Right lung (tissue), 5 donors: ENCODE results near the gene GPR32. TPM values are rescaled to one million over a fixed set of nuclear protein-coding genes. Genes with fewer than 3 reads are reported as not detected.
"Not testable (repeated sequence)": the region's sequence is repeated elsewhere in the genome, so short reads cannot be mapped to it uniquely, and the experiment has no call there.

Experiments used
- DNase-seq, 2 donors: peaks; one replicate each; pipeline ENCODE4 v3.0.0-alpha.2; 2013
- polyA plus RNA-seq, 5 donors: library from polyadenylated mRNA; unstranded; fragments of 120-200 nt; gene quantifications; one replicate each; pipeline versions ENCODE4 v1.2.1 to v1.2.3, GENCODE V29; 2013; ENCODE audit warnings: inconsistent platforms in 1 of 5, low replicate concordance in 1 of 5; ENCODE audit not compliant: insufficient read length in 5 of 5, insufficient read depth in 1 of 5

The GPR32 gene
- polyA plus RNA-seq, 5 donors, result not detected

DNA sequence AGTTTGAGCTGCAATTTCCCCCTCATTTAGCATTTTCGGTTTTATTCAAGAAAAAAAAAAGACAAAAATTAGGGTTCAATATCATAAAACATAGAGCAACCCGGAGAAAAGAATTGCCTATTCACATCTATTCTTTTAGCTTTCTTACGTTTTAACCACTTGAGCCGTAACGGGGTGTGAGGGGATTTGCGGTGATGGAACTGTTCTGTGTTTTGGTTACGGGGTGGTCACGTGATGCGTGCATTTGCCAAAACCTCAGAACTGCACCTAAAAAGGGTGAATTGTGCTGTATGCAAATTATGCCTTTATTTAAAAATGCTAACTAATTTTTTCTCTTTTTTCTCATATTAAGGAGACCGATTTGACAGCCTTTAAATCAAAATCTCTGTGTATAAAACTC lies 25.0 kb upstream of the GPR32 start:
- DNase-seq, result no peak

DNA sequence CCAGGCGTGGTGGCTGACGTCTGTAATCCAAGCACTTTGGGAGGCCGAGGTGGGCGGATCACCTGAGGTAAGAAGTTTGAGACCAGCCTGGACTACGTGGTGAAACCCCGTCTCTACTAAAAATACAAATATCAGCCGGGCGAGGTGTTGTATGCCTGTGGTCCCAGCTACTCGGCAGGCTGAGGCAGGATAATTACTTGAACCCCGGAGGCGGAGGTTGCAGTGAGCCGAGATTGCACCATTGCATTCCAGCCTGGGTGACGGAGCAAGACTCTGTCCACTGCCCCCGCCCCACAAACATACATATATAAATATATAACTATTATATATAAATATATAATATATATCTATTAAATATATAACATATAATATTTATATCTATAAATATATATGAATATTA lies 23.1 kb upstream of the GPR32 start:
- not testable (repeated sequence) for DNase-seq

DNA sequence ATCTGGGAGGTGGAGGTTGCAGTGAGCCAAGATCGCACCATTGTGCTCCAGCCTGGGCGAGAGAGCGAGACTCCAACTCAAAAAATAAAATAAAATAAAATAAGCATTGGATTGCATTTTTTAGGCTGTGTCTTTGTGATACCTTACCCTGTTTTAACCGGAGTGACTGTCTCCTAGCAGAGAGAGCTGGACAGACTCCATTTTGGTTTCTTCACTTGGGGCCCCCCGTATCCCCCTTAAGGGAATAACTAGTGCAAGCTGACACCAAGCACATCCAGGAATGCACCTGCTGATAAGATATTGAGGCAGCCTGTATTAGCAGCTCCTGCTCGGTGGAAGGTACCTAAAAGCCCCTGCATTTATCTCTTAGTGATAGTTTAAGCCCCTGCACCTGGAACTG lies 20.8 kb upstream of the GPR32 start:
- DNase-seq, result no peak

DNA sequence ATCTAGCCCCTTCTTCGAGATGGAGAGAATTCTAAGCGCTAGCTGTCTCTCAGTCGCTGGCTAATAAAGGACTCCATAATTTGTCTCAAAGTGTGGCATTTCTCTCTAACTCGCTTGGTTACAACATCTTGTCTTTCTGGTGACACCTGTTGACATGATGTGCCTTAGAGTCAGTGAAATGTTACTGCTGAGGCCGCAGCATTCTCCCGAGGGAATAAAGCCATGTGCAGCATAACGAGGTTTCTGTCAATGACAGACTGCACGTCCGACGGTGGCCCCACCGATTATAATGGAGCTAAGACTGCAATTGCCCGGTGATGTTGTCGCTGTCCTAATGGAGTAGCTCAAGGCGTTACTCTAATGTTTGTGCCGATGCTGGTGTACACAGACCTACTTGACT lies 20.3 kb upstream of the GPR32 start:
- DNase-seq, result no peak

DNA sequence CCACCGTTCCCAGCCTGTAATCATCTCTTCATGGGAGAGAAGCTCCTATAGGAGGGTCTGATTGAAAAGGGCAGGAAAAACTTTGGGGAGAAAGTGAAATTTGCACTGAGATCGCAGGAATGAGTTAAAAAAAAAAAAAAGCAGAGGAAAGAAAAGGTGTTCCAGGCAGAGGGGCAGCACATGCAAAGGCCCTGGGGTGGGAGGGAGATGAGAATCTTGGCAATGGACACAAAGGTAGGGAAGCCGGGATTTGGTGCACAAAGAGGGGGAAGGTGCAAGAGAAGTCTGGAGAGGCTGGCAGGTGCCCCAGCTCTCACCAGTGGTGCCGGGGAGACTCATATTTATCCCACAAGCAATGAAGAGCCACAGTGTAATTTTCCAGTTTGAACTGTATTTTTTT lies 16.4 kb upstream of the GPR32 start:
- DNase-seq, result no peak

DNA sequence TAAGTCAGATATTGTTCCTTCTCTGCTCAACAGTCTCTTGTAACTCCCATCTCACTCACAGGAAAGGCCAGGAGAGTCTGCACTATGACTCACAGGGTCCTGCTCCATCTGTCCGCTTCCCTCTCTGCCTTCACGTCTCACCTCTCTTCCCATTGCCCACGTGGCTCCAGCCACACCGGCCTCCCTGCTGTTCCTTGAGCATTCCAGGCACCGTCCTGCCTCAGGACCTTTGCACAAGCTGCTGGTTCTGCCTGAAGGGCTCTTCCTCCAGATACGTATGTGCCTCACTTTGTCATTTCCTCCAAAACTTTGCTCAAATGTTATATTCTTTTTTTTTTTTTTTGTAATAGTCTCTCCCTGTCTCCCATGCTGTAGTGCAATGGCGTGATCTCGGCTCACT lies 14.0 kb upstream of the GPR32 start:
- DNase-seq, result not testable (repeated sequence)

DNA sequence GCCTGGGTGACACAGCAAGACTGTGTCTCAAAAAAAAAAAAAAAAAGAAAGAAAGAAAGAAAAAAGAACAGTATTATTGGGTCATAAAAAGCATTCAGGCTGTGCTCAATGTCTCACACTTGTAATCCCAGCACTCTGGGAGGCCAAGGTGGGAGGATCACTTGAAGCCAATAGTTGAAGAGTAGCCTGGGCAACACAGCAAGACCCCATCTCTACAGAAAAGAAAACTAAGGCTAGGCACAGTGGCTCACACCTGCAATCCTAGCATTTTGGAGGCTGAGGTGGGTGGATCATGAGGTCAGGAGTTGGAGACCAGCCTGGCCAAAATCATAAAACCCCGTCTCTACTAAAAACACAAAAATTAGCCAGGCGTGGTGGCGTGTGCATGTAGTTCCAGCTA lies 12.6 kb upstream of the GPR32 start:
- not testable (repeated sequence) for DNase-seq

DNA sequence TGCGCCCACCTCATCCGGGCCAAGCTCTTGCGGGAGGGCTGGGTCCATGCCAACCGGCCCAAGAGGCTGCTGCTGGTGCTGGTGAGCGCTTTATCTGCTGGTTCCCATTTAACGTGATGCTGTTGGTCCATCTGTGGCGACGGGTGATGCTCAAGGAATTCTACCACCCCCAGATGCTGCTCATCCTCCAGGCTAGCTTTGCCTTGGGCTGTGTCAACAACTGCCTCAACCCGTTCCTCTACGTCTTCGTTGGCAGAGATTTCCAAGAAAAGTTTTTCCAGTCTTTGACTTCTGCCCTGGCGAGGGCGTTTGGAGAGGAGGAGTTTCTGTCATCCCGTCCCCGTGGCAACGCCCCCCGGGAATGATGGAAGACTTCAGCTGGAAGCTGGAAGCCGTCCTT lies 11.2 kb upstream of the GPR32 start:
- not testable (repeated sequence) for DNase-seq

DNA sequence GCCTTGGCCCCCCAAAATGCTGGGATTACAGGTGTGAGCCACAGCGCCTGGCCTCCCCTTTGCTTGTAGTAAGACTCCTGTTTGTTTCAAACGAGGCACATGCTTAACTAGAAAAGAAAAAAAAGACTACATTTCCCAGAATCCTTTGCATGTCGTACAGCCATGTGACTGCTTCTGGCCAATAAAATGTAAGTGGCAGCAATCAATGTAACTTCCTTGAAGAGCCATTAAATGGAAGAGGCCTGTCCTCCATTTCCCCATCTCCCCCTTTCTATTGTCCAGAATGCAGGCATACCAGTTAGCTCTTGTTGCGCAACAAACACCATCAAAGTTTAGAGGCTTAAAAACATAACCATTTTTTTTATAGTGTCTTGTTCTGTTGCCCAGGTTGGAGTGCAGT lies 10.4 kb upstream of the GPR32 start:
- no peak for DNase-seq

DNA sequence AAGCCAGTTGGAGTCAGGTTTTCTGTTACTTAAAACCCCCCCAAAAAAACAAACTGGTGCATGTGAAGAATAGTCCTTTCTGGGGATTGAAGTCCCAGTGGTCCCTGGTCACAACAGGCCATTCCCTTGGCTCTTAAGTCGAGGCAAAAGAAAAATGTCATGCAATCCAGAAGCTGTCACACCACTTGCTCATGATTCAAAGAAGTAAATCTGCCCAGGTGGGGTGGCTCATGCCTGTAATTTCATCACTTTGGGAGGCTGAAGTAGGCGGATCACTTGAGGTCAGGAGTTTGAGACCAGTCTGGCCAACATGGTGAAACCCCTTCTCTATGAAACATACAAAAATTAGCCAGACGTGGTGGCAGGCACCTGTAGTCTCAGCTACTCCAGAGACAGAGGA lies 8.8 kb upstream of the GPR32 start:
- DNase-seq, result not testable (repeated sequence)

DNA sequence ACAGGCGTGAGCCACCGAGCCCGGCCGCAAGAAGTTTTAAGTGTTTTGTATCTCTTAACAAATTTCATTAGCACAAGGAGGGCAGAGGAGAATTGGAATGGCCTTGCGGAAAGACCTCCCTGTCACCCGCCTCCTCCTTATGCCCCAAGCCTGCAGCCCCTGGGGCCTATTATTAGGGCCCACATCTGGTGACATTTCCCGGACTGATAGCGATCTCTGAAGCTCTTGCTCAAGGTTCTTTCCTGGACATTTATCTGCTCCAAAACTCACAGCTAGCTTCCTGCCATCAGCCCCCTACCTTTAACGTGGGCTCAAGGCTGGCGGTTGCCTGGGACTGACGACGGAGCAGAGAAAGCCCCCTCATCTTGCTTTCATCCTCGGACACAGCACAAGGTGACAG lies 6.7 kb upstream of the GPR32 start:
- not testable (repeated sequence) for DNase-seq

DNA sequence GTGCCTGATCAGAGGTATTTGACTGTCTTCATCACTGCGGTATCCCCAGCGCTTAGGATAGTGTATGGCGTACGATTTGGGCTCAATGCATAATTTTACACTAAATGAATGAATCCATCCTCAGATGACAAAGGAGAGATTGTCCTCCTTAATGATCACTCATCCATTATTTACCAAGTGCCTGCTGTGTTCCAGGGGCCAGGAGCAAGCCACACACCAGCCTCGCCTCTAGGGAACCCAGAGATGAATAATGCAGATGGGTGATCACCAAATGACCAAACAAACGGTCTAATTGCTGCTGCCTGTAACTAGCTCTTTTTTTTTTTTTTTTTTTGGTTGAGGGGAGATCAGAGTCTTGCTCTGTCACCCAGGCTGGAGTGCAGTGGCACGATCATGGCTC lies 5.9 kb upstream of the GPR32 start:
- DNase-seq, result no peak

DNA sequence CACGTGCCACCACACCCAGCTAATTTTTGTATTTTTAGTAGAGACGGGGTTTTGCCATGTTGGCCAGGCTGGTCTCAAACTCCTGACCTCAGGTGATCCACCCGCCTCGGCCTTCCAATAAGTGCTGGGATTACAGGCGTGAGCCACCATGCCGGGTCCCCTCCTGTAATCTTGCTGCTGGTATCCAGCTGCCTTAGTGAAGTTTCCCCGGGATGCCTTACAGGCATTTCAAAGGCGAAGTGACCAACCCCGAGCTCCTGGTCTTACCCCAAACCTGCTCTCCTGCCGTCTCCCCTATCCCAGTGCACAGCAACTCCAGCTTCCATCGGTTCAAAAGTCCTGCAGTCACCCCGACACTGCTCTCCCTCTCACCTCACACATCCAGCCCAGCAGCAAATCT lies 3.5 kb upstream of the GPR32 start:
- not testable (repeated sequence) for DNase-seq

DNA sequence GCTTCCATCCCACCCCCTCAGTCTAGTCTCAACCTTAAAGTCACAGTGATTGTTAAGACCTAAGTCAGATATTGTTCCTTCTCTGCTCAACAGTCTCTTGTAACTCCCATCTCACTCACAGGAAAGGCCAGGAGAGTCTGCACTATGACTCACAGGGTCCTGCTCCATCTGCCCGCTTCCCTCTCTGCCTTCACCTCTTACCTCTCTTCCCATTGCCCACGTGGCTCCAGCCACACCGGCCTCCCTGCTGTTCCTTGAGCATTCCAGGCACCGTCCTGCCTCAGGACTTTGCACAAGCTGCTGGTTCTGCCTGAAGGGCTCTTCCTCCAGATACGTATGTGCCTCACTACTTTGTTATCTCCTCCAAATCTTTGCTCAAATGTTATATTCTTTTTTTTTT lies 3.0 kb upstream of the GPR32 start:
- DNase-seq, result not testable (repeated sequence)

DNA sequence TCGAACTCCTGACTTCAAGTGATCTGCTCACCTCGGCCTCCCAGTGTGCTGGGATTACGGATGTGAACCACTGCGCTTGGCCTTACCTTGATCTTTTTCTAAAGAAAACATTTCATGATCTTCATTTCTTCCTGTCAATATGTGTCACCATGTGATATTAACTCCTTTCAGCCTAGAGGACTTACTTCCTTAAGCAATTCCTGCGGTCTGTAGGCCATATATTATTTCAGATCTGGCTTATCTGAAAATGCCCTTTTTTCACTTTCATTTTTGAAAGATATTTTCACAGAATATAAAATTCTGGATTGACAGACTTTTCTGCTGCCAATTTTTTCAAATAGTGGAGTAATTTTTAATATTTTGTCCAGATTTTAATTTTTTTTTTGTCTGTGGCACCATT lies 2.0 kb upstream of the GPR32 start:
- DNase-seq, result no peak

DNA sequence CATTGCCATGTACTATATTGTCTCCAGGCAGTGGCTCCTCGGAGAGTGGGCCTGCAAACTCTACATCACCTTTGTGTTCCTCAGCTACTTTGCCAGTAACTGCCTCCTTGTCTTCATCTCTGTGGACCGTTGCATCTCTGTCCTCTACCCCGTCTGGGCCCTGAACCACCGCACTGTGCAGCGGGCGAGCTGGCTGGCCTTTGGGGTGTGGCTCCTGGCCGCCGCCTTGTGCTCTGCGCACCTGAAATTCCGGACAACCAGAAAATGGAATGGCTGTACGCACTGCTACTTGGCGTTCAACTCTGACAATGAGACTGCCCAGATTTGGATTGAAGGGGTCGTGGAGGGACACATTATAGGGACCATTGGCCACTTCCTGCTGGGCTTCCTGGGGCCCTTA lies 624 bp downstream of the GPR32 start:
- DNase-seq, result no peak

DNA sequence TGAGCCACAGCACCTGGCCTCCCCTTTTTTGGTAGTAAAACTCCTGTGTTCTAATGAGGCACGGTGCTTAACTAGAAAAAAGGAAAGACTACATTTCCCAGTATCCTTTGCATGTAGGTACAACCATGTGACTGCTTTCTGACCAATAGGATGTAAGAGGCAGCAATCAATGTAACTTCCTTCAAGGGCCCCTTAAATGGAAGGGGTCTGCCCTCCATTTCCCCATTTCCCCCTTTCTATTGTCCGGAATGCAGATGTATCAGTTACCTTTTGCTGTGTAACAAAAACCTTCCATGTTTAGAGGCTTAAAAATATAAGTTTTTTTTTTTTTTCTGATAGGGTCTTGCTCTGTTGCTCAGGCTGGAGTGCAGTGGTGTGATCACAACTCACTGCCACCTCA lies 2.2 kb downstream of the GPR32 start:
- DNase-seq, result no peak

DNA sequence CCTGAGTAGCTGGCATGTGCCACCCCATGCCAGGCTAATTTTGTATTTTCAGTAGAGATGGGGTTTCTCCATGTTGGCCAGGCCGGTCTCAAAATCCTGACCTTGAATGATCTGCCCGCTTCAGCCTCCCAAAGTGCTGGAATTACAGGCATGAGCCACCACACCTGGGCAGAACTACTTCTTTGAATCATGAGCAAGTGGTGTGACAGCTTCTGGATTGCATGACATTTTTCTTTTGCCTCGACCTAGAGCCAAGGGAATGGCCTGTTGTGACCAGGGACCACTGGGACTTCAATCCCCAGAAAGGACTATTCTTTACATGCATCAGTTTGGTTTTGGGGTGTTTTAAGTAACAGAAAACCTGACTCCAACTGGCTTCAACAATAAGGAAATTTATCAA lies 2.6 kb downstream of the GPR32 start:
- DNase-seq, result not testable (repeated sequence)

DNA sequence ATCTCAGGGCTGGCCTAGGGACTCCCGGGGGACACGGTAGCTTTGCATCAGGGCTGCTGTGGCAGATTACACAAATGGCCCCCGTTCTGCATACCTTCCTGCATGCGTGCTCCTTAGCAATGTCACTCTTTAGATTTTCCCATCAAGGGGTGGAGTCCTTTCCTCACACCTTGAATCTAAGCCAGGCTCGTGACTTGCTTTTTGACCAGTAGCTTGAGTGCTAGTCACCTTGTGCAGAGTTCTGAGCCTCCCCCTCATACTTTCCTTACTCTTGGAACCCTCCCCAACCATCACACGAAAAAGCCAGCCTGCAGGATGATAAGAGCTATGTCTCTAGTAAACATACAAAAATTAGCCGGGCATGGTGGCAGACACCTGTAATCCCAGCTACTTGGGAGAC lies 3.2 kb downstream of the GPR32 start:
- DNase-seq, result not testable (repeated sequence)

DNA sequence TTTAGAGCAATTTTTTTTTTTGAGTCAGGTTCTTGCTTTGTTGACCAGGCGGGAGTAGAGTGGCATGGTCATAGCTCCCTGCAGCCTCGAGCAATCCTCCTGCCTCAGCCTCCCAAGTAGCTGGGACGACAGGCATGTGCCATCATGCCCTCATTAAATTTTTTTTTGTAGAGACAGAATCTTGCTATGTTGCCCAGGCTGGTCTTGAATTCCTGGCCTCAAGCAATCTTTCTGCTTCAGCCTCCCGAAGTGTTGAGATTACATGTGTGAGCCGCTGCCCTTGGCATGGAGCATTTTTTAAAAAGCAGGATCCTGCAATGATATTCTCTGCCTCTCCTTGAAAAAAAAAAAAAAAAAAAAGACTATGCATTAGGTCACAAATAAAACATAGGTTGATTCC lies 5.9 kb downstream of the GPR32 start:
- no peak for DNase-seq

DNA sequence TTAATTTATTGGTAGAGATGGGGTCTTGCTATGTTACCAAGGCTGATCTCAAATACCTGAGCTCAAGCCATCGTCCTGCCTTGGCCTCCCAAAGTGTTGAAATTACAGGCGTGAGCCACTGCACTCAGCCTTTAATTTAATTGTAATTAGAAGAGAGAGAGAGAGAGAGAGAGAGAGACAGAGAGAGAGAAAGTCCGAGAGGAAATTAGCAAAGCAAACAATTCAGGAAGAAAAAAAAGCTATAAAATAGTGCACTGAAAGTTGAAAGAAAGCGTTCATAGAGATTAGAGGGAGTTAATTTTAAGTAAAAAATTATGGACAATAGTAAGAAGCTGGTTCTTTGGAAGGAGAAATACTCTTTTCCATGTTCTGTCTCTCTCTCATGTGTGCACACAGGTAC lies 7.0 kb downstream of the GPR32 start:
- no peak for DNase-seq

DNA sequence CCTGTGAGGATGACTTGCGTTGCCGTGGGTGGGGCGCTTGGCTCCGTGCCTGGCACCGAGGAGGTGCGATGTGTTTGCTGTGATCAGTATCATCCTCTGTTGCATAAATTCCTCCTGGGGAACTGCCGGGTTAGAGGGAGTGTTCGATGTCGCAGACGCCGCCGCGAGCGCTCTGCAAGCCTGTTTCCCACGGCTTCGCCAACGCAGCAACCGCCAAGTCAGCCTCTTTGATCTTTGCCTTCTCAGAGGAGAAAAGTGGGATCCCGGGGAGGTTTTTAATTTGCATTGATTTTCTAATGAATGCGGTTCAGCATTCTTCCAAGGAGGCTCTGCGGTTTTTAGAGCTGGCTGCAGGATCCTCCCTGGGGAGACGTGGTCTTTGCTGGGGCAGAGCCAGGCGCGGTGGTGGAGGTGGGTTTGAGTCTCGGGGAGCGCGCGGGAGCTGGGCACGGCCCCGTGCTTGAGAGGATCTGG lies 7.6 kb downstream of the GPR32 start:
- no peak for DNase-seq

DNA sequence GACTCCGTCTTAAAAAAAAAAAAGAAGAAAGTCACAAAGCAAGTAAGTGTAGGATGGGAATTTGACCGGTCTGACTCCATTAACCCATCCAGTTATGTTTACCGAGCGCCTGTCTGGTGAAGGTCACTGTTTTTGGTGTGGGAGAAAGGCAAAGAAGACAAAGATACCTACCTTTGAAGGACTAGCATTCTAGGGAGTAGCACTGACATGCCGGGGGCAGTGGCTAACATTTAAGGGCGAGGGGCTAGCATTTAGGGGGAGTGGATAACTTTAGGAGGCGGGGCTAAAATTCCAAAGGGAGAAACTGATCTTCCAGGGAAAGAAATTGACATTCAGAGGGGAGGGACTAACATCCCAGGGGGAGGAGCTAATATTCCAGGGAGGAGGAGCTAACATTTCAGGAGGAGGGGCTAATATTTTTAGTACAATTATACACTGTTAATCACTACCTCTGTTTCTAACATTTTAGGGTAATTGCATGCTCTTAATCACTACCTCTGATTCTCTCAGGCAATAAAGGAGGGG lies 8.7 kb downstream of the GPR32 start:
- DNase-seq, result no peak
